ENCODE data around the gene RGR.
A peak's percentile ranks its signal among the peaks of the same experiment; 100 is the strongest.

RGR gene

GRCh38 chr10:84306751-84307384, 62.0 kb downstream of the RGR start:
- Histone ChIP-seq H3K4ac (ENCODE audit: low read depth in 1 of 2, low read length in 2 of 2) (no peak overlapping the region), H4K8ac (ENCODE audit: low read length) (no peak overlapping the region), H3K36me3 (ENCODE audit: control insufficient read depth in 1 of 2, insufficient read depth in 2 of 2, low read depth in 1 of 2, low read length in 2 of 2) (no peaks in the 10 kb centered on the region), H3K9me3 (ENCODE audit: control insufficient read depth, low read length) (no peaks in the 10 kb centered on the region), H3K4me1 (ENCODE audit: control insufficient read depth, insufficient read depth, low read depth, low read length) (peaks cover 5% of the 10 kb centered on the region), H3K9ac (ENCODE audit: low read length) (no peak overlapping the region), H2AK5ac (ENCODE audit: low read length, severe bottlenecking) (no peak overlapping the region), H3K27me3 (ENCODE audit: control insufficient read depth in 1 of 2, insufficient read depth in 1 of 2, low read length in 2 of 2) (peaks cover 6 to 8% of the 10 kb centered on the region in 2 experiments), H4K91ac (ENCODE audit: low read length) (no peak overlapping the region), H2BK120ac (ENCODE audit: low read depth, low read length) (no peak overlapping the region), H2BK12ac (ENCODE audit: low read length in 2 of 2) (no peak overlapping the region), H3K18ac (ENCODE audit: low read depth in 1 of 2, low read length in 2 of 2) (peak overlapping the region in 1 of 2 experiments; percentile 22), H2BK15ac (ENCODE audit: low read depth, poor library complexity, severe bottlenecking) (no peak overlapping the region), H2AFZ (ENCODE audit: low read depth, low read length) (no peak overlapping the region), H3K79me1 (replicated peaks; ENCODE audit: low read length, poor library complexity, severe bottlenecking) (no peaks in the 10 kb centered on the region), H3K23ac (ENCODE audit: low read length in 2 of 2) (no peak overlapping the region), H3K4me2 (ENCODE audit: low read length, poor library complexity, severe bottlenecking) (no peak overlapping the region), H3K27ac (ENCODE audit: low read length, poor library complexity, severe bottlenecking) (no peak overlapping the region), H3K14ac (ENCODE audit: low read length in 2 of 2) (no peak overlapping the region), H3K4me3 (ENCODE audit: insufficient read depth in 1 of 2, low read depth in 1 of 2, low read length in 2 of 2) (no peak overlapping the region), H2BK5ac (ENCODE audit: low read depth, low read length, poor library complexity, severe bottlenecking) (no peak overlapping the region)
- DNase-seq: no peak
- WGBS: 75% methylated on average over 4 of the region's 4 CpGs

- peak overlapping the region in 1 of 2 experiments; percentile 63 for H2BK12ac ChIP-seq (ENCODE audit: low read length in 2 of 2)
- H3K4me2 ChIP-seq (ENCODE audit: low read length, poor library complexity, severe bottlenecking): no peak overlapping the region
- H3K36me3 ChIP-seq (ENCODE audit: control insufficient read depth in 1 of 2, insufficient read depth in 2 of 2, low read depth in 1 of 2, low read length in 2 of 2): no peaks in the 10 kb centered on the region
- no peak overlapping the region for H2AK5ac ChIP-seq (ENCODE audit: low read length, severe bottlenecking)
- no peak for DNase-seq
- no peaks in the 10 kb centered on the region for H3K27me3 ChIP-seq (ENCODE audit: control insufficient read depth in 1 of 2, insufficient read depth in 1 of 2, low read length in 2 of 2)
- no peaks in the 10 kb centered on the region for H3K9me3 ChIP-seq (ENCODE audit: control insufficient read depth, low read length)
- no peak overlapping the region for H3K14ac ChIP-seq (ENCODE audit: low read length in 2 of 2)
- H3K18ac ChIP-seq (ENCODE audit: low read depth in 1 of 2, low read length in 2 of 2): no peak overlapping the region
- H2BK15ac ChIP-seq (ENCODE audit: low read depth, poor library complexity, severe bottlenecking): no peak overlapping the region
- no peak overlapping the region for H3K23ac ChIP-seq (ENCODE audit: low read length in 2 of 2)
- H3K79me1 ChIP-seq (replicated peaks; ENCODE audit: low read length, poor library complexity, severe bottlenecking): no peaks in the 10 kb centered on the region
- H3K9ac ChIP-seq (ENCODE audit: low read length): no peak overlapping the region
- no peak overlapping the region for H4K8ac ChIP-seq (ENCODE audit: low read length)
- H3K4ac ChIP-seq (ENCODE audit: low read depth in 1 of 2, low read length in 2 of 2): no peak overlapping the region
- no peak overlapping the region for H2BK5ac ChIP-seq (ENCODE audit: low read depth, low read length, poor library complexity, severe bottlenecking)
- H2BK120ac ChIP-seq (ENCODE audit: low read depth, low read length): no peak overlapping the region
- no peak overlapping the region for H4K91ac ChIP-seq (ENCODE audit: low read length)
- WGBS: 40% methylated on average over 1 of the region's 1 CpG
- H3K4me3 ChIP-seq (ENCODE audit: insufficient read depth in 1 of 2, low read depth in 1 of 2, low read length in 2 of 2): no peak overlapping the region
- peaks cover 5% of the 10 kb centered on the region for H3K4me1 ChIP-seq (ENCODE audit: control insufficient read depth, insufficient read depth, low read depth, low read length)
- H3K27ac ChIP-seq (ENCODE audit: low read length, poor library complexity, severe bottlenecking): no peak overlapping the region
- H2AFZ ChIP-seq (ENCODE audit: low read depth, low read length): no peak overlapping the region
Observed at GRCh38 chr10:84308021-84308420, 63.2 kb downstream of the RGR start.

GRCh38 chr10:84308481-84309304, 63.8 kb downstream of the RGR start:
- H3K79me1 ChIP-seq (replicated peaks; ENCODE audit: low read length, poor library complexity, severe bottlenecking): no peaks in the 10 kb centered on the region

More at GRCh38 chr10:84308481-84309304, 63.8 kb downstream of the RGR start:
- no peaks in the 10 kb centered on the region for H3K9me3 ChIP-seq (ENCODE audit: control insufficient read depth, low read length)
- DNase-seq: peak; percentile 71
- no peak overlapping the region for H3K27ac ChIP-seq (ENCODE audit: low read length, poor library complexity, severe bottlenecking)
- H2BK120ac ChIP-seq (ENCODE audit: low read depth, low read length): no peak overlapping the region
- no peak overlapping the region for H3K23ac ChIP-seq (ENCODE audit: low read length in 2 of 2)
- H4K8ac ChIP-seq (ENCODE audit: low read length): no peak overlapping the region
- no peaks in the 10 kb centered on the region for H3K27me3 ChIP-seq (ENCODE audit: control insufficient read depth in 1 of 2, insufficient read depth in 1 of 2, low read length in 2 of 2)
- no peak overlapping the region for H2BK5ac ChIP-seq (ENCODE audit: low read depth, low read length, poor library complexity, severe bottlenecking)
- H3K18ac ChIP-seq (ENCODE audit: low read depth in 1 of 2, low read length in 2 of 2): no peak overlapping the region
- no peak overlapping the region for H3K9ac ChIP-seq (ENCODE audit: low read length)
- H3K4me2 ChIP-seq (ENCODE audit: low read length, poor library complexity, severe bottlenecking): no peak overlapping the region
- H3K4ac ChIP-seq (ENCODE audit: low read depth in 1 of 2, low read length in 2 of 2): no peak overlapping the region
- H3K14ac ChIP-seq (ENCODE audit: low read length in 2 of 2): no peak overlapping the region
- no peak overlapping the region for H3K4me3 ChIP-seq (ENCODE audit: insufficient read depth in 1 of 2, low read depth in 1 of 2, low read length in 2 of 2)
- H2AK5ac ChIP-seq (ENCODE audit: low read length, severe bottlenecking): no peak overlapping the region
- H3K4me1 ChIP-seq (ENCODE audit: control insufficient read depth, insufficient read depth, low read depth, low read length): peaks cover 7% of the 10 kb centered on the region
- WGBS: 39% methylated on average over 6 of the region's 6 CpGs
- H3K36me3 ChIP-seq (ENCODE audit: control insufficient read depth in 1 of 2, insufficient read depth in 2 of 2, low read depth in 1 of 2, low read length in 2 of 2): no peaks in the 10 kb centered on the region
- H2AFZ ChIP-seq (ENCODE audit: low read depth, low read length): no peak overlapping the region
- no peak overlapping the region for H4K91ac ChIP-seq (ENCODE audit: low read length)
- H2BK15ac ChIP-seq (ENCODE audit: low read depth, poor library complexity, severe bottlenecking): no peak overlapping the region
- no peak overlapping the region for H2BK12ac ChIP-seq (ENCODE audit: low read length in 2 of 2)
